Mesothelial cell of epicardium (in vitro differentiated cells): ENCODE data around the gene EPHB6. TPM values are rescaled to one million over a fixed set of nuclear protein-coding genes. Genes with fewer than 3 reads are reported as not detected.

Experiments used
- DNase-seq, 2 experiments: peaks; one replicate each; pipeline ENCODE4 v3.0.0; 2021; ENCODE audit warnings: low spot score in 2 of 2; ENCODE audit not compliant: unreplicated experiment in 2 of 2
- H3K27ac Mint-ChIP-seq: 2 replicates; pipeline ENCODE4 v1.8.0; 2021; ENCODE audit warnings: mixed read lengths
- H3K27me3 Mint-ChIP-seq: 2 replicates; pipeline ENCODE4 v1.8.0; 2021; ENCODE audit warnings: low read depth, mixed read lengths
- H3K36me3 Mint-ChIP-seq: 2 replicates; pipeline ENCODE4 v1.8.0; 2021; ENCODE audit warnings: mixed read lengths
- H3K4me1 Mint-ChIP-seq: 2 replicates; pipeline ENCODE4 v1.8.0; 2021; ENCODE audit warnings: mixed read lengths
- H3K4me3 Mint-ChIP-seq: 2 replicates; pipeline ENCODE4 v1.8.0; 2021; ENCODE audit warnings: mild to moderate bottlenecking, moderate library complexity, mixed read lengths
- H3K9me3 Mint-ChIP-seq: 2 replicates; pipeline ENCODE4 v1.8.0; 2021; ENCODE audit warnings: mixed read lengths
- total RNA-seq: library from RNA; stranded (reverse); gene quantifications from 3 replicates; pipeline ENCODE4 v1.2.1, GENCODE V29; 2021
- TF ChIP-seq, protein P1 (sequence below): fragments of 200-600 bp; sonication (generic); IDR thresholded peaks from one replicate; pipeline ENCODE4 v1.5.0; 2021; ENCODE audit warnings: antibody characterized with exemption; ENCODE audit not compliant: unreplicated experiment

The EPHB6 gene
- total RNA-seq, 1 donor from 2014 or later = 28.0 TPM

DNA sequence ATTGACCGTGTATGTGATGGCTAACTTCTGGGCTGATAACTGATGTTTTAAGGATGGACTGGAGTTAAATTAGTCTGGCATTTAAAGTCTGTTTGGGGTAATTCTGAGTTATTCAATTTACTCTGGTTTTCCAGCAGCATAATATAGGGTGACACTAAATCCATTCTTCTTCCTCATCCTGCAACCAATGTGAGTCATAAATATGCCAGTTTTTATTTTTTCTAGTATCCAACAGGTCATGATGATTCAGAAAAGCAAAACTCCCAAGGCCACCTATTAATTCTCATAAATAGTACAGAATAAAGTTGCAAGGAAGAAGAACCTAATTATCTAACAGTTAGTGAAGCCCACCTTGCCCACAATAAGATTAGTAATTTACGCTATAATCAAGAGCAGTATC lies 7.5 kb upstream of the EPHB6 start:
- no peak for DNase-seq
- Mint-ChIP-seq H3K9me3 (no peaks in the 10 kb centered on the region), H3K4me1 (peaks cover under 1% of the 10 kb centered on the region), H3K4me3 (no peak overlapping the region), H3K27ac (no peak overlapping the region), H3K36me3 (no peaks in the 10 kb centered on the region), H3K27me3 (peaks cover 11% of the 10 kb centered on the region)
- TF ChIP-seq, protein P1, sequence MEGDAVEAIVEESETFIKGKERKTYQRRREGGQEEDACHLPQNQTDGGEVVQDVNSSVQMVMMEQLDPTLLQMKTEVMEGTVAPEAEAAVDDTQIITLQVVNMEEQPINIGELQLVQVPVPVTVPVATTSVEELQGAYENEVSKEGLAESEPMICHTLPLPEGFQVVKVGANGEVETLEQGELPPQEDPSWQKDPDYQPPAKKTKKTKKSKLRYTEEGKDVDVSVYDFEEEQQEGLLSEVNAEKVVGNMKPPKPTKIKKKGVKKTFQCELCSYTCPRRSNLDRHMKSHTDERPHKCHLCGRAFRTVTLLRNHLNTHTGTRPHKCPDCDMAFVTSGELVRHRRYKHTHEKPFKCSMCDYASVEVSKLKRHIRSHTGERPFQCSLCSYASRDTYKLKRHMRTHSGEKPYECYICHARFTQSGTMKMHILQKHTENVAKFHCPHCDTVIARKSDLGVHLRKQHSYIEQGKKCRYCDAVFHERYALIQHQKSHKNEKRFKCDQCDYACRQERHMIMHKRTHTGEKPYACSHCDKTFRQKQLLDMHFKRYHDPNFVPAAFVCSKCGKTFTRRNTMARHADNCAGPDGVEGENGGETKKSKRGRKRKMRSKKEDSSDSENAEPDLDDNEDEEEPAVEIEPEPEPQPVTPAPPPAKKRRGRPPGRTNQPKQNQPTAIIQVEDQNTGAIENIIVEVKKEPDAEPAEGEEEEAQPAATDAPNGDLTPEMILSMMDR = no peak

DNA sequence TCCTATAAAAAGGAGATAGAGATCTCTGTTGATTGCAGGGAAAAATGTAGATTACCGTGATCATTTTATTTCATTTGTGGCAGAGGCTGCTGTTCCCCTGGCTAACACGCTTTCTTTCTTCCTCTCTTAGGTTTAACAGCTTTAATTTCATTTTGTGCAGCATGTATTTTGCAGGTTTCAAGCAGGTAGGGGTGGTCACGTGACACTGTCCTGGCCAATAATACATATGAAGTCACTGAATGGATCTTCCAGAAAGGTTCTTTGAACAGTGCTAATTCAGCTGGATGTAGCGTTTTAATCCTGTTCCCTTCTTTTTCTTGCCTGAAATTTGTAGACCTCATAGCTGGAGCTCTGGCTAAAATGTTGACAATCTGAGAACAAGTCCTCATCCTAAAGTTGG lies 3.6 kb upstream of the EPHB6 start:
- TF ChIP-seq, protein P1 = no peak
- Mint-ChIP-seq H3K27ac (no peak overlapping the region), H3K9me3 (no peaks in the 10 kb centered on the region), H3K4me3 (no peak overlapping the region), H3K27me3 (peaks cover 15% of the 10 kb centered on the region), H3K4me1 (peaks cover 11% of the 10 kb centered on the region), H3K36me3 (no peaks in the 10 kb centered on the region)
- DNase-seq = no peak

DNA sequence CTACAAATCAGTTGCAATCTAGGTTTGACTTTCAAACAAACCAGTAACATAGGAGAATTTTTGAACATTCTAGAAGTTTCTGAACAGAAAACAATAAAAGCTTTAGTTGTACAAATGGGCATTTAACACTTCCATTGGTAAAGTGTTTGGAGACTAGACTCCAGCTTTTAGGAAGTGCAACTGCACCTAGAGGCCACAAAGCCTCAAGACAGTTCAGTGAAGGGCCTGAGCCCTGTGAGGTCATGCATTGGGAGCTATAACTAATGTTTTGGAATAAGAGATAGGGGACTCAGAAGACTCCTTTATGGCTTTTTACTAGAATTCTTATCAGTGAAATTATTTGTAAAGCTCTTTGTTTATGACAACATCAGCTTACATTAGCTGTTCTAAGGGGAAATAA lies 3.0 kb upstream of the EPHB6 start:
- H3K9me3 Mint-ChIP-seq = no peaks in the 10 kb centered on the region
- H3K27ac Mint-ChIP-seq = no peak overlapping the region
- H3K4me1 Mint-ChIP-seq = peaks cover 14% of the 10 kb centered on the region
- H3K36me3 Mint-ChIP-seq = no peaks in the 10 kb centered on the region
- TF ChIP-seq, protein P1 = no peak
- peaks cover 19% of the 10 kb centered on the region for H3K27me3 Mint-ChIP-seq
- no peak overlapping the region for H3K4me3 Mint-ChIP-seq
- no peak for DNase-seq

DNA sequence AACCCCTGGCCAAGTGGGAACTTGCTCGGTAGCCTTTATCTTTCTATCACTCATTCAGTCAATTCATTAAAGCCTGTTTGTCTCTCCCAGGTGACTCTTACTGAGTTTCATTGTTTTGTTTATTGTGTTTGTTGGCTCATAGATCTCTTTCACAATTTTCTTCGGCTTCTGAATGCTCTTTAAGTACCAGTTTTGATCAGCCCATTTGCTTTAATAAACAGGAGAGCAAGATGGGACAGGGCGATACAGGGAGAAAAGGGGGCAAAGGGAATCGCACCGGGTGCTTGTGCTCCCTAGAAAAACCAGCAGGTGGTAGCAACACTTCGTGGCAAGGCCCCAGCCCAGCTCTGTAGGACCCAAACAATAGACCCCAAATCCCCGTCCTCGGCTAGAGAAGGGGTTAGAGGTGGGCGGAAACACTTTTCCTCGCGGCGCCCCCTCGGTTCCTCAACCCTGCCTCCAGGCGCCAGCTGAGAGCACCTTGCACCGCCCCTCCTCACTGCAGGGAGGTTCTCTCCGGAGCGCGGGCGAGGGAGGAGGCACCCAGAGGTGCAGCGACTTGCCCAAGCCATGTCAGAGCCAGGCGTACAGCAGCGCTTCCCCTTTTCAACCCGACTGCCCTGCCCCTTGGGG lies 1.0 kb upstream of the EPHB6 start:
- peak overlapping the region; percentile 93 for H3K4me3 Mint-ChIP-seq
- H3K27ac Mint-ChIP-seq = peak overlapping the region; percentile 90
- no peaks in the 10 kb centered on the region for H3K36me3 Mint-ChIP-seq
- H3K4me1 Mint-ChIP-seq = peaks cover 18% of the 10 kb centered on the region
- TF ChIP-seq, protein P1 = peak; percentile 51
- peaks cover 21% of the 10 kb centered on the region for H3K27me3 Mint-ChIP-seq
- H3K9me3 Mint-ChIP-seq = no peaks in the 10 kb centered on the region
- peak in 1 of 2 experiments; percentile 70 for DNase-seq

DNA sequence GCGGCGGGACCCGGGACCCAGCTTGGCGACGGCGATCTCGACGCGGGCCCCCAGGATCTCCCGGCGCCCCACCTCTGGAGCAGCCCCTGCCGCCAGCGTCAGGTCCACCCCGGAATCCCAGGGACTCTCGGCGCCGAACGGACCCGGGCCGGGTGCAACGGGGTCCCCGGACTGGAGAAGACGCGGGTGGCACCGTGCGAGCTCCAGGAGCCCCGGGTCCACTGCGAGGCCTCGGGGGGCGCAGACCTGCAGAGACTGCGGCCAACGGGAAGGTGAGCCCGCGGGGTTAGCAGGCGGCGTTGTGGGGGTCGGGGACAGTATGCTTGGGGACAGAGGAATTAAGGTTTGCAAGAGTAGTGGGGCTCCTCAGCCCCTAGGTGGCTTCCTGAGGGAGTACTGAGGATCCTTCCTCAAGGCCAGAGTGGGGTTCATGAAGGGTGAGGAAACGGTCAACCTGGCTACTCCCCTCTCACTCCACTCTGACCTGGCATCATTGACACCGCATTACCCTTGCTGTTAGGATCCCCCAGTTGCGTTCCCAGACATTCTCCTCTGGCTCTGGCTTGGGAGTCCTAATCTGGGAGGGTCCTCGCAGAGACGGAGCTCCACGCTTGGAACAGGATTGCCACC lies 353 bp downstream of the EPHB6 start:
- Mint-ChIP-seq H3K27me3 (peaks cover 16% of the 10 kb centered on the region), H3K4me3 (peak overlapping the region; percentile 71), H3K36me3 (no peaks in the 10 kb centered on the region), H3K4me1 (peaks cover 29% of the 10 kb centered on the region), H3K9me3 (no peaks in the 10 kb centered on the region), H3K27ac (no peak overlapping the region)
- TF ChIP-seq, protein P1 = no peak
- DNase-seq = no peak
